HEK293 (cell line): ENCODE measurements around the gene TAF8.

Experiments used
- CTCF ChIA-PET: fragments of 350-600 bp; formaldehyde crosslinking; extraction: SDS; loops from one replicate; lab custom pipeline; 2021; ENCODE audit warnings: antibody characterized with exemption; lab: Yijun Ruan, JAX
- POLR2A ChIA-PET: fragments of 300-600 bp; formaldehyde crosslinking; extraction: SDS; loops from one replicate; lab custom pipeline; 2020; ENCODE audit warnings: antibody characterized with exemption, inconsistent platforms; lab: Yijun Ruan, JAX
- H3K27ac ChIP-seq: fragments of 200-500 bp; sonication (Bioruptor generic); 2 replicates; pipeline ENCODE4 v1.5.1; 2014; ENCODE audit warnings: low read depth, low read length, control low read depth, inconsistent platforms; ENCODE audit errors: extremely low read depth
- H3K36me3 ChIP-seq, 2 experiments: fragments of 200-500 bp in 1 of 2; sonication (Bioruptor generic) in 1 of 2; 1 replicate in 1 of 2; 2 replicates in 1 of 2; pipeline ENCODE4 v1.5.1; 2014 to 2017; ENCODE audit warnings: inconsistent platforms in 2 of 2, low read length in 2 of 2; ENCODE audit not compliant: control insufficient read depth in 2 of 2, insufficient read depth in 1 of 2
- H3K4me1 ChIP-seq: fragments of 200-500 bp; sonication (Bioruptor generic); 2 replicates; pipeline ENCODE4 v1.5.1; 2014; ENCODE audit warnings: mild to moderate bottlenecking, low read length, inconsistent platforms; ENCODE audit not compliant: control insufficient read depth, insufficient read depth
- H3K4me3 ChIP-seq: 2 replicates; pipeline ENCODE4 v1.5.1; 2011; ENCODE audit warnings: low read depth, mild to moderate bottlenecking, control low read depth, low read length, moderate library complexity
- H3K9me3 ChIP-seq: fragments of 200-500 bp; sonication (Bioruptor generic); 2 replicates; pipeline ENCODE4 v1.5.1; 2014; ENCODE audit warnings: low read depth, low read length, inconsistent platforms; ENCODE audit not compliant: control insufficient read depth, insufficient read depth
- KLF7 ChIP-seq: fragments of 450-650 bp; formaldehyde crosslinking; IDR thresholded peaks from 2 replicates; pipeline ENCODE4 v1.5.1; 2016; ENCODE audit warnings: missing biosample characterization, missing genetic modification characterization, borderline replicate concordance
- PRDM1 ChIP-seq: fragments of 450-650 bp; formaldehyde crosslinking; IDR thresholded peaks from 2 replicates; pipeline ENCODE4; 2016; ENCODE audit warnings: missing biosample characterization, missing genetic modification characterization
- PRDM10 ChIP-seq: fragments of 450-650 bp; formaldehyde crosslinking; IDR thresholded peaks from 2 replicates; pipeline ENCODE4 v1.5.1; 2016; ENCODE audit warnings: missing biosample characterization, missing genetic modification characterization
- PRDM6 ChIP-seq: fragments of 450-650 bp; formaldehyde crosslinking; IDR thresholded peaks from 2 replicates; pipeline ENCODE4 v1.5.1; 2017; ENCODE audit warnings: missing biosample characterization, missing genetic modification characterization
- ZBTB44 ChIP-seq: fragments of 450-650 bp; IDR thresholded peaks from 2 replicates; pipeline ENCODE4 v1.5.1; 2018; ENCODE audit warnings: missing biosample characterization, mild to moderate bottlenecking, missing genetic modification characterization
- ZBTB8A ChIP-seq: fragments of 450-650 bp; formaldehyde crosslinking; IDR thresholded peaks from 2 replicates; pipeline ENCODE4 v1.5.1; 2016; ENCODE audit warnings: missing biosample characterization, missing genetic modification characterization
- ZEB2 ChIP-seq: fragments of 450-650 bp; formaldehyde crosslinking; IDR thresholded peaks from 2 replicates; pipeline ENCODE4 v1.5.1; 2016; ENCODE audit warnings: missing biosample characterization, missing genetic modification characterization
- ZIC2 ChIP-seq: fragments of 450-650 bp; formaldehyde crosslinking; IDR thresholded peaks from 2 replicates; pipeline ENCODE4 v1.5.1; 2016; ENCODE audit warnings: missing biosample characterization, missing genetic modification characterization
- ZNF157 ChIP-seq: fragments of 450-650 bp; formaldehyde crosslinking; IDR thresholded peaks from 2 replicates; pipeline ENCODE4 v1.5.1; 2016; ENCODE audit warnings: missing biosample characterization, missing genetic modification characterization
- ZNF292 ChIP-seq: fragments of 450-650 bp; formaldehyde crosslinking; IDR thresholded peaks from 2 replicates; pipeline ENCODE4 v1.5.1; 2016; ENCODE audit warnings: low read depth, missing biosample characterization, missing genetic modification characterization, borderline replicate concordance
- ZNF302 ChIP-seq: fragments of 450-650 bp; formaldehyde crosslinking; IDR thresholded peaks from 2 replicates; pipeline ENCODE4 v1.5.1; 2016; ENCODE audit warnings: missing biosample characterization, missing genetic modification characterization, low read depth
- ZNF341 ChIP-seq: fragments of 450-650 bp; formaldehyde crosslinking; IDR thresholded peaks from 2 replicates; pipeline ENCODE4; 2016; ENCODE audit warnings: low read depth, missing biosample characterization, missing genetic modification characterization
- ZNF426 ChIP-seq: fragments of 450-650 bp; formaldehyde crosslinking; IDR thresholded peaks from 2 replicates; pipeline ENCODE4 v1.5.1; 2017; ENCODE audit warnings: missing biosample characterization, missing genetic modification characterization, mild to moderate bottlenecking, inconsistent platforms, moderate library complexity
- ZNF521 ChIP-seq: fragments of 450-650 bp; formaldehyde crosslinking; IDR thresholded peaks from 2 replicates; pipeline ENCODE4 v1.5.1; 2017; ENCODE audit warnings: missing biosample characterization, mild to moderate bottlenecking, missing genetic modification characterization
- ZNF558 ChIP-seq: fragments of 450-650 bp; formaldehyde crosslinking; IDR thresholded peaks from 2 replicates; pipeline ENCODE4 v1.5.1; 2016; ENCODE audit warnings: missing biosample characterization, missing genetic modification characterization
- ZNF596 ChIP-seq: fragments of 450-650 bp; IDR thresholded peaks from 2 replicates; pipeline ENCODE4 v1.5.0; 2018; ENCODE audit warnings: missing biosample characterization, mild to moderate bottlenecking, missing genetic modification characterization, moderate library complexity
- ZNF654 ChIP-seq: fragments of 450-650 bp; formaldehyde crosslinking; IDR thresholded peaks from 2 replicates; pipeline ENCODE4 v1.5.1; 2016; ENCODE audit warnings: low read depth, missing biosample characterization, missing genetic modification characterization

TAF8 gene

GRCh38 chr6:42013134-42013516, 37.2 kb upstream of the TAF8 start (continued):
- TF ChIP-seq PRDM6 (tag by site-specific recombination): no peak
- TF ChIP-seq ZNF558 (tag by site-specific recombination): no peak
- no peak for TF ChIP-seq KLF7 (tag by site-specific recombination)

GRCh38 chr6:42017021-42017643, 33.2 kb upstream of the TAF8 start:
- no peak overlapping the region for H3K27ac ChIP-seq
- H3K4me3 ChIP-seq: no peak overlapping the region
- CTCF ChIA-PET: interaction anchor here (0.6 to 0.7 kb wide), 4 partner anchors 14 to 96 kb away, joined by 3 to 4 read pairs (median 3); partner anchors contain the start of genes BYSL and MED20
- TF ChIP-seq ZIC2 (tag by site-specific recombination) (peak; percentile 87), ZBTB44 (no peak), ZNF596 (tag by site-specific recombination) (no peak), PRDM10 (no peak)
- no peaks in the 10 kb centered on the region for H3K4me1 ChIP-seq
- no peaks in the 10 kb centered on the region for H3K9me3 ChIP-seq
- H3K36me3 ChIP-seq: no peaks in the 10 kb centered on the region
- POLR2A ChIA-PET: no interaction called here

- H3K27ac ChIP-seq: no peak overlapping the region
- POLR2A ChIA-PET: no interaction called here
- no peaks in the 10 kb centered on the region for H3K4me1 ChIP-seq
- TF ChIP-seq PRDM1 (tag by site-specific recombination): no peak
- no peak for TF ChIP-seq ZNF521
- no peak for TF ChIP-seq ZBTB44
- TF ChIP-seq ZEB2 (tag by site-specific recombination): no peak
- TF ChIP-seq ZNF654 (tag by site-specific recombination): no peak
- no peak for TF ChIP-seq ZNF157 (tag by site-specific recombination)
- TF ChIP-seq ZNF292 (tag by site-specific recombination): no peak
- no peak for TF ChIP-seq ZNF426 (tag by site-specific recombination)
- no peak for TF ChIP-seq PRDM10
- TF ChIP-seq ZBTB8A (tag by site-specific recombination): no peak
- no peak for TF ChIP-seq PRDM6 (tag by site-specific recombination)
- no peak for TF ChIP-seq ZNF302
- no peak for TF ChIP-seq ZNF341 (tag by site-specific recombination)
These were observed 29.4 kb upstream of the TAF8 start for GRCh38 chr6:42020967-42021366.

More at GRCh38 chr6:42020967-42021366, 29.4 kb upstream of the TAF8 start:
- H3K4me3 ChIP-seq: no peak overlapping the region
- no peaks in the 10 kb centered on the region for H3K36me3 ChIP-seq
- H3K9me3 ChIP-seq: no peaks in the 10 kb centered on the region
- CTCF ChIA-PET: interaction anchor here (1.0 kb wide), 1 partner anchor 23 kb away, joined by 4 read pairs; no protein-coding TSS in a partner anchor
